HG03135 (cell line): ENCODE measurements around the gene TEX101.
"Not testable (repeated sequence)": the region's sequence is repeated elsewhere in the genome, so short reads cannot be mapped to it uniquely, and the experiment has no call there.

Experiments used
- ATAC-seq: cut with Tn5 transposase; IDR thresholded peaks from one replicate; pipeline ENCODE4 v1.9.1; 2021; ENCODE audit warnings: mild to moderate bottlenecking, moderate library complexity; ENCODE audit not compliant: unreplicated experiment

The TEX101 gene

DNA sequence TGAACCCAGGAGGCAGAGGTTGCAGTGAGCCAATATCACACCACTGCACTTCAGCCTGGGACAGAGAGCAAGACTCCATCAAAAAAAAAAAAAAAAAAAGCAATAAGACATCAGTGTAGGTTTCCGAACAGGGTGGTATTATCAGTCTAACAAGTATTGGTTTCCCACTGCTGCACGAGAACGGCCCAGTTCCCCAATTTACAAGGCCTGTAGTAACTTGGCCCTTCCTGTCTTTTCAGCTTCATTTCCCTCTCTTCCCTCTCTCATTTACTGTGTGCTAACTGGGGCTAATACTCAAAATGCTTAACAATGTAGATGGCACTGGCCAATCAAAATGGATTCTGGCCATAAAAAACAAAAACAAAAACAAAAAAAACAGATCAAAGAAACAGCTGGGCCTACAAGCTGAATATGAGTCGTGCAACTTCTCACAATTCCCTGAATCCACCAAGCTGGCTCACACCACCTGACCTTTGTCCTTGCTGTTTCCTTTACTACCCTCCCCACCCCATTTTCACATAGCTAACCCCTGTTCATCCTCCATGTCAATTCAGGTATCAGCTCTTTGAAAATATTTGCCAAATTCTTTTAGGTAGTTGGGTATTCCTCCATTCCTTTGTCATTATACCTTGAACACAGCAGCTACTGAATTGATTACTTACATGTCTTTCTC, 2.4 kb downstream of the TEX101 start:
- no peak for ATAC-seq

DNA sequence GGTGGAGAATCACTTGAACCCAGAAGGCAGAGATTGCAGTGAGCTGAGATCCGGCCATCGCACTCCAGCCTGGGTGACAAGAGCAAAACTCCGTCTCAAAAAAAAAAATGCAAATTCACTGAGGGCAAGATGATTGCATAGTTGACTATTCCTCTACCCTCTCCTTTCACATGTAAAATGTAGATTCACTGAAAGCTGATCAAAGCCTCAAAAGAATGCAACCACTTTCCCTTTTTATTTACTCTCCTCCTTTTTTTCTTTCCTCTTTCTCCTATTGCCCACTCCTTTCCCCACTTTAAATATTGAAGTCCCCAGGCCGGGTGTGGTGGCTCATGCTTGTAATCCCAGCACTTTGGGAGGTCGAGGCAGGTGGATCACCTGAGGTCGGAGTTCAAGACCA, 6.3 kb downstream of the TEX101 start:
- no peak for ATAC-seq

DNA sequence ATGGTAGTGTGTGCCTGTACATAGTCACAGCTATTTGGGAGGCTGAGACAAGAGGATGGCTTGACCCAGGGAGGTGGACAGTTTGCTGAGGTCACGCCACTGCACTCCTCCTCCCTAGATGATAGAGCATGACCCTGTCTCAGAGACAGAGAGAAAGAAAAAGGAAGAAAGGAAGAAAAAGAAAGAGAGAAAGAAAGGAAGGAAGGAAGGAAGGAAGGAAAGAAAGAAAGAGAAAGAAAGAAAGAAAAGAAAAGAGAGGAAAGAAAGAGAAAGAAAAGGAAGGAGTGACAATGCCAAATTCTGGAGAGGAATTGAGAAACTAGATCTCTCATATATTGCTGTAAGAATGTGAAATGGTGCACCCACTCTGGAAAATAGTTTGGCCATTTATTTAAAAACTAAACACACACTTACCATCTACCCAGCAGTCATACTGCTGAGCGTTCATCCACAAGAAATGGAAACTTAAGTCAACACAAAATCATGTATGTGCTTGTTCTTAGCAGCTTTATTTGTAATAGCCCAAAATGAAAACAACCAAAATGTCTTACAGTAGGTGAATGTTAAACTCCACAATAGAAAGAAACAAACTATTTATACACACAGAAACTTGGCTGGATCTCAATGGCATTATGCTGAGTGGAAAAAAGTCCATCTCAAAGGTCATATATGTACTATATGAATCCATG, 7.5 kb downstream of the TEX101 start:
- ATAC-seq, result no peak

DNA sequence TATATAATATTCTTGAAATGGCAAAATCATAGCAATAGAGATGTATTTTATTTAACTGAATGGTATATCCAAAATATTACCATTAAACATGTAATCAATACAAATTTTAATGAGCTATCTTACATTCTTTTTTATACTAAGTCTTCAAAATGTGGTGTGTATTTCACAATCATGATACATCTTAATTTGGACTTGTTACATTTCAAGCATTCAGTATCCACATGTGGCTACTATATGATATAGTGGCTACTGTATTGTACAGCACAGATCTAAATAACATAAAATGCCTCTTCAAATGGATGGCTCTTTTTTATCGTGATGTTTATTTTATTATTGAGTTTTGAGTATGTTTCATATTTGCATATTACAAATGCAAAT, 8.0 kb downstream of the TEX101 start:
- ATAC-seq, result no peak

DNA sequence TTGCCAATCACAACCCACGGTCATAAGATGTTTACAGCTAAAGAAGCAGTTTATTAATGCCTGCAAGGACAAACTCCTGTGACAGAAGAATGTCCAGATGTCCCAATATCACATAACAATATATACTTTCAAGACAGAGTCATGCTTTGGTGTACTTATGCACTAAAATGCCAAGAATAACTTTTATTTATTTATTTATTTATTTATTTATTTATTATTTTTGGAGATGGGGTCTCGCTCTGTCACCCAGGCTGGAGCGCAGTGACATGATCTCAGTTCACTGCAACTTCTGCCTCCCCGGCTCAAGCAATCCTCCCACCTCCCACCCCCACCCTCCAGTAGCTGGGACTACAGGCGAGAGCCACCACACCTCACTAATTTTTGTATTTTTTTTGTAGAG, 9.1 kb downstream of the TEX101 start:
- ATAC-seq, result no peak

DNA sequence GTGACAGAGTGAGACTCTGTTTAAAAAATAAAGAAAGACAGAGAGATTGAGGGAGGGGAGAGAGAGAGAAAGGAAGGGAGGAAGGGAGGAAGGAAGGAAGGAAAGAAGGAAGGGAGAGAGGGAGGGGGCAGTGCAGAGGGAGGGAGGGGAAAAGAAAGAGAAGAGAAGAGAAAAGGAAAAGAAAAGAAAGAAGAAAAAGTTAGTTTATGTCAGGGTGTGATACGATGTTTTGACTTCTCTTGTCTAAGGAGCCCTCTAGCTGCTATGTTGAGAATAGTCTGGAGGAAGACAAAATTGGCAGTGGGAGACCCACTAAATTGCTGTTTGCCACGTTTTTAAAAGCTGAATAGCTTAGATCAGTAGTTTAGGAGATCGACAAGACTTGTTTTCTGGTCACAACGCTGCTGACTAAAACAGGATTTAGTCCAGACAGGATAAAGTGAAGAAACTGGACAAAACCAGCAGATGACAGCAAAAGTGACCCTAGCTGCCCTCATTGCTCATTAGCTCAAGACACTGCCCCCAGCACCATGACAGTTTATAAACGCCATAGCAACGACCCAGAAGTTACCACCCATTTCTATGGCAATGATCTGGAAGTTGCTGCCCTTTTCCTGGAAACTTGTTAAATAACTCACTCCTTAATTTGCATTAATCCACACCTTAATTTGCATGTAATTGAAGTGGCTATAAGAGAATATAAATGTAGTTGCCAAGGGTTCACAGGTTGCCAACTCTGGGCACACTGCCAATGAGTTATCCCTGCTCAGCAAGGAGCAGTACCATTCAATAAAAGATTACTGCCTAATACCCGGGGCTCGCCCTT, 11.1 kb downstream of the TEX101 start:
- no peak for ATAC-seq

DNA sequence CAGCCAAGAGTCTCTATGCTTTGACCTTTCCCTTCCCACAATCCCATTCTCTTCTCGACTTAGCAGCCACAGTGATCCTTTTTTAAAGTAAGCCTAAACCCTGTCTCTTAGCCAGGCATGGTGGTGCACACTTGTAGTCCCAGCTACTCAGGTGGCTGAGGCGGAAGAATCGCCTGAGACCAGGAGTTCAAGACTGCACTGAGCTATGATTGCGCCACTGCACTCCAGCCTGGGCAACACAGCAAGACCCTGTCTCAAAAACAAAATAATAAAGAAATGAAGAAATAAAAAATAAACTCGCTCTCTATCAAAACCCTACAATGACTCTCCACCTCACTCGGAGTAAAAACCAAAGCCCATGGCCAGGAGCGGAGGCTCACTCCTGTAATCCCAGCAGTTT, 14.7 kb downstream of the TEX101 start:
- no peak for ATAC-seq

DNA sequence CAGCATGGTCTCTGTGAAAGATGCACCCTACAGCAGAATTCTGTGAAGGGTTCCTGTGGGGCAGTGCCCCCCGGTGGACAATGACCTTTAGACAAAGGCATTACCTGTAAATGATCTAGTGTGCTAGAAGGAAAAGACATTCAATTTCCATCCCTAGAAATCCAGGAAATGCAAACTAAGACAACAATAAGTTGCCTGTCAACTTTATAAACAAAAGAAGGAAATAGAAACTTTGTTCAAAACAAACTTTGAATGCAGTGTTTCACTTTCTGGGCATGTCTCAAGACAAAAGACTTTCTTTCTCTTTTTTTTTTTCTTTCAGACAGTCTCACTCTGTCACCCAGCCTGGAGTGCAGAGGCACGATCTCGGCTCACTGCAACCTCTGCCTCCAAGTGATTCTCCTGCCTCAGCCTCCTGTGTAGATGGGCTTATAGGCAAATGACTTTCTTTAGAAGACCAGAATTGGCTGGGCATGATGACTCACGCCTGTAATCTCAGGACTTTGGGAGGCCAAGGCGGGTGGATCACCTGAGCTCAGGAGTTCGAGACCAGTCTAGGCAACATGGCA, 15.5 kb downstream of the TEX101 start:
- peak; percentile 60 for ATAC-seq

DNA sequence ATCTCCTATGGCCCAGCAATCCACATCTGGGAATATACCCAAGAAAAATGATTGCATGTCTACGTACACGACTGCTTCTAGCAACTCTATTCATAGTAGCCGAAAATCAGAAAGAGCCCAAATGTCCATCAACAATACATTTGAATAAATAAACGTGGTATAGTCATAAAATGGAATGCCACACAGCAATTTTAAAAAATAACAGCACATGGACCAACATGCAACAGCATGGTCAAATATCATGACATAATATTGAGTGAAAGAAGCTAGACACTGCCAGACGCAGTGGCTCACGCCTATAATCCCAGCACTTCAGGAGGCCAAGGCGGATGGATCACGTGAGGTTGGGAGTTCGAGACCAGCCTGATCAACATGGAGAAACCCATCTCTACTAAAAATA, 16.3 kb downstream of the TEX101 start:
- ATAC-seq, result no peak

DNA sequence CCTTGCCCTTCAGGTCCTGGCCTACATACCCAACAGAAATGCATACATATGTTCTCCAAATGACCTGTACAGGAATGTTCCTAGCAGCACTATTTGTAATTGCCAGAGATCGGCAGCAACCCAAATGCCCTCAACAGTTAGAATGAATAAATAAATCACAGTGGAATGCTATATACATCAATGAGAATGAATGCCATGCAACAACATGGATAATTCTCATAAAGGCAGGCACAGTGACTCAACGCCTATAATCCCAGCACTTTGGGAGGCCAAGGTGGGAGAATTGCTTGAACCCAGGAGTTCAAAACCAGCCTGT, 18.6 kb downstream of the TEX101 start:
- no peak for ATAC-seq

DNA sequence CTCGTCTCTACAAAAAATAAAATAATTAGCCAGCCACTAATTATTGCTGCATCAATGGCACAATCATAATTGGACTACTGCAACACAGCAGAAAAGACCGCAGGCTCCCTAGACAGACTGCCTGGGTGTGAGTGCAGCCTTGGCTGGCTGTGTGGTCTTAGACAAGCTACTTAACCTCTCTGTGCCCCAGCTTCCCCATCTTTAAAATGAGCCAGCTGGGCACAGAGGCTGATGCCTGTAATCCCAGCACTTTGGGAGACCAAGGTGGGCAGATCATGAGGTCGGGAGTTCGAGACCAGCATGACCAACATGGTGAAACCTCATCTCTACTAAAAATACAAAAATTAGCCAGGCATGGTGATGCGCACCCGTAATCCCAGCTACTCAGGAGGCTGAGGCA, 19.0 kb downstream of the TEX101 start:
- no peak for ATAC-seq

DNA sequence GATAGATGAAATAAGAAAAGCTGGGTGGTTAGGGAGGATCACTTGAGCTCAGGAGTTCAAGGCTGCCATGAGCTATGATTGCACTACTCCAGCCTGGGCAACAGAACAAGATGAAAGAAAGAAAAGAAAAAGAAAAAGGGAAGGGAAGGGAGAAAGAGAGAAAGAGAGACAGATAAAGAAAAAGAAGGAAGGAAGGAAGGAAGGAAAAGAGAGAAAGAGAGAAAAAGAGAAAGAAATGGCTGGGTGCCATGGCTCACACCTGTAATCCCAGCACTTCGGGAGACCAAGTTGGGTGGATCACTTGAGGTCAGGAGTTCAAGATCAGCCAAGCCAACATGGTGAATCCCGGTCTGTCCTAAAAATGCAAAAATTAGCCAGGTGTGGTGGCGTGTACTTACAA, 21.1 kb downstream of the TEX101 start:
- no peak for ATAC-seq

DNA sequence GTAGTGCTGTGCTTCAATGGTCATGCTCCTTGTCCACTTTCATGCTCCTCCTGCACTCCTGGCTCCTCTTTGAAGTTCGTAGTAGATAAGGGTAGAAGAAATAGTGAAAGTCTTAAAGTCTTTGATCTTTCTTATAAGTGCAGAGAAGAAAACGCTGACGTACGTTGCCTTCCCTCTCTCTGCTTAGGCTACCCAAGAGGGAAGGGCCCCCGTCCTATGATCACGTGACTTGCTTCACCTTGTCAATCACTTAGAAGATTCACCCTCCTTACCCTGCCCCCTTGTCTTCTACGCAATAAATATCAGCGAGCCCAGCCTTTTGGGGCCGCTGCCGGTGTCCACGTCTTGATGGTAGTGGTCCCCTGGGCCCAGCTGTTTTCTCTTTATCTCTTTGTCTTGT, 22.6 kb downstream of the TEX101 start:
- not testable (repeated sequence) for ATAC-seq

DNA sequence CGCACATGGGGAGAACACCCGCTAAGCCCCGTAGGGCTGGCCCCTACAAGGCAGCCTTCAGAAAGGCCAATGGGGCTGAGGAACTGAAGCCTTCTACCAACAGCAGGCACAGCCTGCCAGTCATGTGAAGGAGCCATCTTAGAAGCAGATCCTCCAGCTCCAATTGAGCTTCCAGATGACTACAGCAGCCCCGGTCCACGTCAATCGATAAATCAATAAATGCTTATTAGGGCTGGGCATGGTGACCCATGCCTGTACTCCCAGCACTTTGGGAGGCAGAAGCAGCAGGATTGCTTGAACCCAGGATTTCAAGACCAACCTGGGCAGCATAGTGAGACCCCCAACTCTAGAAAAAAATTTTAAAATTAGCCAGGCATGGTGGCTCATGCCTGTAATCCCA, 23.0 kb downstream of the TEX101 start:
- no peak for ATAC-seq

DNA sequence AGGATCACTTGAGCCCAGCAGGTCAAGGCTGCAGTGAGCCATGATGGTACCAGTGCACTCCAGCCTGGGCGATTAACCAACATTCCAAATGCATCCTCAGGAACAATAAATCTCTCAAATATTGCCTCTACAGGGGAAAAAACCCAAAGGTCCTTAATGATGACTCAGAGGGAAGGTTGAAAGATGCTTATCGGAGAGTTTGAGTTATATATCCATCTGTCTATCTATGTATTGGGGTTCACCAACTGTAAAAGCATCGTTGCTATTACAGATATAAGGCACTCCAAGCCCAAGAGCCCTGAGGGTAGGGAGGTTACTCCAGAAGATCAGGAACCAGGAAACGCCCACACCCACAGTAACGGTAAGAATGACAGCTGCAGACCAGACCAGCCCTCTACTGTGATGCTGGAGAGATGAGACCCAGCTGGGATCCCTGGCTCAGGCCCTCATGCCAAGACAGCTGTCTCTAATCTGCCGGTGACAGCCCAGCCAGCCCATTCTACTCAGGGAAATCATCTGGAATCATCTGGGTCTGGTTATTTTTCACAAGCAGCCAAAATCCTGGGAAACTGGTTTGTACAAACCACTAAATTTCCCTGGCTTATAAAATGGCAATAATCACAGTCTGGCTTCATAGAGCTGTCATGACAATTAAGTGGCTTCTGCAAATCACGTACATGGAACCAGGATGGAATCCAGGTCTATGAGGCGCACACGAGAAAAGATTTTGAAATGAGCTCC, 23.8 kb downstream of the TEX101 start:
- no peak for ATAC-seq

DNA sequence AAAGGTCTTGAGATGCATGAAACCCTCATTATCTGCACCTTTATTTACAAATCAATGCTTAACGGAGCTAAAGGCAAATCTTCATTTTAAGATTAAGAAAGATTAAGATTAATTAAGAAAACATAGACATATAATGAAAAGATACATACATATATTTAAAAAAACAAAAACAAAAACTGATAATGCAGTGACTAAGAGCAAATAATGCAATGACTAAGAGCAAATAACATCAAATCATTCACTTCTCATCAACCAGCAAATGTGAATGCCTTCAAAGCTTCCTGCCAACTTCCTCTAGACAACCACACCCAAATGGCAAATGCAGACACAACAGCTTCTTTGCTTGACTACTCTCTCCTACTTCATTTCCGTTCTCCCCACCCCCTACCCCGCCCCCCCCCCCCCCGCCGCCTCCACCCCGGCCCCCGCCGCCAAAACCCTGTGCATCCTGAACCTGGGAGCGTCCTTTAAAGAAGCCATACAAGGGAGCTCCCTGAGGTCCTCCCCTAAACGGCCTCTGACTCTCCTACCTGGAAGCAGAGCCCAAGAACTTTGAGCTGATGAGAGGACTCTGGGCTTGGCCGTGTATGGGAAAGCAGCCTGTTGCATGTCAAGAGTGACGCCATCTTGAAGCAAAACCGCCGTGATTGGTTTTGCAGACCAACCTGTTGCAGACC, 24.5 kb downstream of the TEX101 start:
- no peak for ATAC-seq

DNA sequence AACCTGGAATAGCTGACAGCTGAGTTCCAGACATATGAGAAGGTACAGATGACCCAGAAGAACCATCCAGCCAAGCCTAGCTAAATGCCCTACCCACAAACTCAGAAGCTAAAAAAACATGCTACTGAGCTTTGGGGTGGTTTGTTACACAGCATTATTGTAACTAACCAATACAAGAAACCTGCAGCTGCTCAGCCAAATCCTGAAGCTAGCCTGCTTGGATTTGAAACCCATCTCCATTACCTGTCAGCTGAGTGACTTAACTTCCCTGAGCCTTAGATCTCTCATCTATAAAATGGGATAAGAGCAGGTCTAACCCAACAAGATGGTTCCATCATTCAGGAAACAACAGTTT, 25.0 kb downstream of the TEX101 start:
- ATAC-seq, result no peak

DNA sequence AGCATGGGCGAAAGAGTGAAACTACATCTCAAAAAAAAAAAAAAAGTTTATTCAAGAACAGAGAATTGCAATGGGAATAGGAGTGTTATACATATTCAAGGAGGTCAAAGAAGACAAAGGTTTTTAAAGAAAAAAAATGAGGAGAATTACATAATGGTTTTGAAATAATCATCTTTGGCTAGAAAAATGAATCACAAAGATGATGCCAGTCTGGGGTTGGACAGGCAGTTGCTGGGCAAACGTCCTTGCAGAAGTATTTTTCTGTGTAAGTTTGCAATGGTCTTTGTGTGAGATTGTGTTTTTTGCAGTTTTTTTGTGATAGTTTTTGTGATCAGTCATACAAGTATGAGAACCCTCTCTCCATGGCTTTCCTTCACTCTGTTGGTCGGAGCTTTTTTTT, 27.0 kb downstream of the TEX101 start:
- no peak for ATAC-seq

DNA sequence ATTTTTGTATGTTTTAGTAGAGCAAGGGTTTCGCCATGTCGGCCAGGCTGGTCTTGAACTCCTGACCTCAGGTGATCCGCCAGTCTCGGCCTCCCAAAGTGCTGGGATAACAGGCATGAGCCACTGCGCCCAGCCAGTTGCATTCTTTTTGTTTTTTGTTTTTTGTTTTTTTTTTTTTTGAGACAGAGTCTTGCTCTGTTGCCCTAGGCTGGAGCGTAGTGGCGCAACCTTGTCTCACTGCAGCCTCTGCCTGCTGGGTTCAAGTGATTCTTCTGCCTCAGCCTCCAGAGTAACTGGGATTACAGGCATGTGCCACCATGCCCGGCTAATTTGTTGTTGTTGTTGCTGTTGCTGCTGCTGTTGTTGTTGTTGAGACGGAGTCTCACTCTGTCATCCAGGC, 29.4 kb downstream of the TEX101 start:
- ATAC-seq, result not testable (repeated sequence)

DNA sequence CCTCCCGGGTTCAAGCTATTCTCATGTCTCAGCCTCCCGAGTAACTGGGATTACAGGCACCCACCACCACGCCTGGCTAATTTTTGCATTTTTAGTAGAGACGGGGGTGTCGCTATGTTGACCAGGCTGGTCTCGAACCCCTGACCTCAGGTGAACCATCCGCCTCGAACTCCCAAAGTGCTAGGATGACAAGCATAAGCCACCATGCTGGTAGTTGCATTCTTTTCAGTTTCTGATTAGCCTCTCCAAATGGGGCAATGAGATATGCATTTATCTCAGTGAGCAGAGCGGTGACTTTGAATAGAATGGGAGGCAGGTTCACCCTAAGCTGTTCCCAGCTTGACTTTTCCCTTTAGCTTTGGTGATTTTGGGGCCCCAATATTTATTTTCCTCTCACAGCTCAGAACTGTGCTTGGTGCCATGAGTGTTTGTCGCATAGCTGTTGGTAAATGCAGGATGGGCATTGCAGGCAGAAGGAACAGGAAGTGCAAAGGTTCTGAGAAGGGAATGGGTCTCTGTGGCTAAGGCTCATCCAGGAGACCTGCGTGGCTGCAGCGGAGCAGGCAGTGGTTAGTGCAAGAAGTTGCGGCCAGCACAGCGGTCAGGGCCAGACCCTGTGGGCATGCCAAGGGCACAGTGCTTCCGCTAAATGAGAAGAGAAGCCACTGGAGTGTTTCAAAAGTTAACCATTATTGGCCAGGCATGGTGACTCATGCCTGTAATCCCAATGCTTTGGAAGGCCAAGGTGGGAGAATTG, 30.0 kb downstream of the TEX101 start:
- no peak for ATAC-seq
